Muscle of leg (tissue), 11 donors: ENCODE results near the gene IL4R. TPM values are rescaled to one million over a fixed set of nuclear protein-coding genes. Genes with fewer than 3 reads are reported as not detected.
A peak's percentile ranks its signal among the peaks of the same experiment; 100 is the strongest.

Source experiments
- DNase-seq: peaks from one replicate; pipeline ENCODE4 v3.0.0; 2013
- H3K27ac ChIP-seq: one replicate; pipeline ENCODE4 v1.5.1; 2013; ENCODE audit warnings: mild to moderate bottlenecking, low read length, control low read depth
- H3K27me3 ChIP-seq: one replicate; pipeline ENCODE4 v1.6.1; 2013; ENCODE audit warnings: low read length; ENCODE audit not compliant: control insufficient read depth, insufficient read depth
- H3K36me3 ChIP-seq: one replicate; pipeline ENCODE4 v1.6.1; 2013; ENCODE audit warnings: low read length; ENCODE audit not compliant: control insufficient read depth, insufficient read depth
- H3K4me1 ChIP-seq: one replicate; pipeline ENCODE4 v1.6.1; 2013; ENCODE audit warnings: low read length; ENCODE audit not compliant: control insufficient read depth, insufficient read depth
- H3K4me3 ChIP-seq: one replicate; pipeline ENCODE4 v1.5.1; 2013; ENCODE audit warnings: low read length, control low read depth
- H3K9me3 ChIP-seq: replicated peaks from 2 replicates; pipeline ENCODE4 v1.6.1; 2013; ENCODE audit warnings: low read depth, low read length; ENCODE audit not compliant: control insufficient read depth
- WGBS: methylation state at CpG from one replicate; pipeline ENCODE4 v1.1.5; 2013; ENCODE audit warnings: missing lambda C conversion rate; ENCODE audit not compliant: insufficient coverage; 5-methylcytosine and 5-hydroxymethylcytosine counted together
- polyA plus RNA-seq, 8 donors: library from polyadenylated mRNA; unstranded; fragments of 120-200 nt; gene quantifications; one replicate each; pipeline versions ENCODE4 v1.2.1 to v1.2.3, GENCODE V29; 2013; ENCODE audit warnings: inconsistent platforms in 1 of 8, low replicate concordance in 1 of 8; ENCODE audit not compliant: insufficient read length in 8 of 8, insufficient read depth in 1 of 8
- total RNA-seq: library from RNA; stranded (reverse); fragments of 120-200 nt; gene quantifications from one replicate; pipeline ENCODE4 v1.2.4, GENCODE V29; 2013

IL4R gene
- total and polyA plus RNA-seq, 9 donors, result 9.8 to 16.4 (median 14.8) TPM

GRCh38 chr16:27365142-27366089, 51.6 kb downstream of the IL4R start:
- Histone ChIP-seq H3K4me3 (no peak overlapping the region), H3K36me3 (peaks cover 17% of the 10 kb centered on the region), H3K27ac (no peak overlapping the region), H3K27me3 (no peaks in the 10 kb centered on the region), H3K4me1 (peaks cover 6% of the 10 kb centered on the region), H3K9me3 (peaks cover 4% of the 10 kb centered on the region)
- no peak for DNase-seq
- WGBS, result 66% methylated on average over 4 of the region's 7 CpGs

GRCh38 chr16:27366687-27367460, 53.1 kb downstream of the IL4R start:
- no peak overlapping the region for H3K27ac ChIP-seq
- H3K36me3 ChIP-seq, result peaks cover 11% of the 10 kb centered on the region
- peaks cover 4% of the 10 kb centered on the region for H3K9me3 ChIP-seq
- WGBS, result 46% methylated on average over 4 of the region's 14 CpGs
- peaks cover 6% of the 10 kb centered on the region for H3K4me1 ChIP-seq
- H3K4me3 ChIP-seq, result no peak overlapping the region
- DNase-seq, result no peak
- H3K27me3 ChIP-seq, result no peaks in the 10 kb centered on the region

- Histone ChIP-seq H3K27me3 (no peaks in the 10 kb centered on the region), H3K36me3 (peaks cover 4% of the 10 kb centered on the region), H3K27ac (peak overlapping the region; percentile 25), H3K9me3 (peaks cover 4% of the 10 kb centered on the region), H3K4me3 (no peak overlapping the region), H3K4me1 (peaks cover 6% of the 10 kb centered on the region)
- peak; percentile 79 for DNase-seq
- 37% methylated on average over 14 of the region's 27 CpGs for WGBS
Measured at GRCh38 chr16:27367461-27368357, 53.9 kb downstream of the IL4R start.

GRCh38 chr16:27368358-27368722, 54.6 kb downstream of the IL4R start:
- peaks cover 6% of the 10 kb centered on the region for H3K4me1 ChIP-seq
- DNase-seq, result no peak
- peaks cover 4% of the 10 kb centered on the region for H3K9me3 ChIP-seq
- no peak overlapping the region for H3K27ac ChIP-seq
- H3K36me3 ChIP-seq, result no peaks in the 10 kb centered on the region
- 44% methylated on average over 8 of the region's 9 CpGs for WGBS
- no peak overlapping the region for H3K4me3 ChIP-seq
- no peaks in the 10 kb centered on the region for H3K27me3 ChIP-seq

GRCh38 chr16:27369806-27370205, 56.0 kb downstream of the IL4R start:
- no peak for DNase-seq
- WGBS, result 82% methylated on average over 3 of the region's 3 CpGs
- H3K9me3 ChIP-seq, result peaks cover 4% of the 10 kb centered on the region

GRCh38 chr16:27370318-27370717, 56.5 kb downstream of the IL4R start:
- peaks cover 4% of the 10 kb centered on the region for H3K9me3 ChIP-seq
- no peak for DNase-seq
- H3K4me3 ChIP-seq, result no peak overlapping the region
- H3K27me3 ChIP-seq, result no peaks in the 10 kb centered on the region
- H3K4me1 ChIP-seq, result peaks cover 11% of the 10 kb centered on the region
- no peaks in the 10 kb centered on the region for H3K36me3 ChIP-seq
- no peak overlapping the region for H3K27ac ChIP-seq

More at GRCh38 chr16:27369806-27370205, 56.0 kb downstream of the IL4R start:
- H3K4me3 ChIP-seq, result no peak overlapping the region
- peaks cover 7% of the 10 kb centered on the region for H3K4me1 ChIP-seq
- H3K36me3 ChIP-seq, result no peaks in the 10 kb centered on the region
- H3K27me3 ChIP-seq, result no peaks in the 10 kb centered on the region
- H3K27ac ChIP-seq, result no peak overlapping the region

- WGBS, result 100% methylated on average over 2 of the region's 3 CpGs
- no peak overlapping the region for H3K27ac ChIP-seq
- DNase-seq, result no peak
- no peak overlapping the region for H3K4me3 ChIP-seq
- no peaks in the 10 kb centered on the region for H3K27me3 ChIP-seq
- peaks cover 6% of the 10 kb centered on the region for H3K4me1 ChIP-seq
- peaks cover 4% of the 10 kb centered on the region for H3K9me3 ChIP-seq
- H3K36me3 ChIP-seq, result no peaks in the 10 kb centered on the region
Measured at GRCh38 chr16:27373312-27373711, 59.5 kb downstream of the IL4R start.

- no peak overlapping the region for H3K4me3 ChIP-seq
- no peaks in the 10 kb centered on the region for H3K27me3 ChIP-seq
- DNase-seq, result no peak
- peaks cover 6% of the 10 kb centered on the region for H3K4me1 ChIP-seq
- H3K27ac ChIP-seq, result no peak overlapping the region
- no peaks in the 10 kb centered on the region for H3K36me3 ChIP-seq
- H3K9me3 ChIP-seq, result peaks cover 4% of the 10 kb centered on the region
- 57% methylated on average over 4 of the region's 8 CpGs for WGBS
Measured at GRCh38 chr16:27374221-27374803, 60.5 kb downstream of the IL4R start.

- Histone ChIP-seq H3K36me3 (no peaks in the 10 kb centered on the region), H3K4me3 (no peak overlapping the region), H3K27me3 (no peaks in the 10 kb centered on the region), H3K4me1 (peaks cover 6% of the 10 kb centered on the region), H3K27ac (peak overlapping the region; percentile 38), H3K9me3 (peaks cover 4% of the 10 kb centered on the region)
- WGBS, result 12% methylated on average over 9 of the region's 9 CpGs
- peak; percentile 81 for DNase-seq
Measured at GRCh38 chr16:27374804-27375425, 61.1 kb downstream of the IL4R start.
